ENCODE data around the gene CLDND1.

CLDND1 gene

DNA sequence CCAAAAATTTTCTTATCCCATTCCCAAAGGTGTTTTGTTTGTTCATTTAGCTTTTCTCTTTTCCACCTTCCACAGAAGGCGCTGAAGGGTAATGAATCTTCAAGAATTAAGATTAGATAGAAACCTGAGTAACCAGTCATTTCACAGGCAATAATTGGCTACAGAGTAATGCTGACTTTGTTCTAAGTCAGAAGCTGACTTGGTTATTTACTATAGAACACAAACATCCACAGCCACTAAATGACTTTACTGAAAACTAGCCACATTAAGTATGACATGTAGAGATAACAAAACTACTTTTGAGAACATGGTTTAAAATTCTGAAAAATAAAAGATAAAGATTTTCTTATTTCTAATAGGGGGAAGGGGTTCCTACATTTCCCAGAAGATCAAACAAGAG is 7.8 kb downstream of the CLDND1 start:
- DNase-seq (ENCODE audit: insufficient read length, low spot score): no peak
- FAIRE-seq: no peak
- no peak for TF ChIP-seq POLR2A (IDR thresholded peaks at IDR 0.05; ENCODE audit: low read depth, low read length)

DNA sequence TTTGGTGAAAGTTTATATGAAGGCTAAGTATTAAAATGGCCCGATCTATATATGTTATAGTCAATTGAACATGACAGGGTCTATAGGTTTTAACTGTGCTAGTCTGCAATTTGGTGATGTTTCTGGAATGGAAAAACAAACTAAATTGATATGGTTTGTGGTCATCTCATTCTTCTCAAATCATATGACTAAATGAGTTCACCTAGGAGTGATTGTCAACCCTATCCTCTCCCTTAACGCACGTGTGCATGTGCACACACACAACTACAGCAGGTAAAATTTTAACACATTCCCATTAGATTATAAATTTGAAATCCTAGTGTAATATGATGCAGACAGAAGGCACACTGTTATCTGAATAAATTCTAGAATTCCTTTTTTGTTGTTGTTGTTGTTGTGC is 9.0 kb downstream of the CLDND1 start:
- no peak for TF ChIP-seq POLR2A (IDR thresholded peaks at IDR 0.05; ENCODE audit: low read depth, low read length)
- FAIRE-seq (peak; percentile 15), DNase-seq (ENCODE audit: insufficient read length, low spot score) (no peak)

DNA sequence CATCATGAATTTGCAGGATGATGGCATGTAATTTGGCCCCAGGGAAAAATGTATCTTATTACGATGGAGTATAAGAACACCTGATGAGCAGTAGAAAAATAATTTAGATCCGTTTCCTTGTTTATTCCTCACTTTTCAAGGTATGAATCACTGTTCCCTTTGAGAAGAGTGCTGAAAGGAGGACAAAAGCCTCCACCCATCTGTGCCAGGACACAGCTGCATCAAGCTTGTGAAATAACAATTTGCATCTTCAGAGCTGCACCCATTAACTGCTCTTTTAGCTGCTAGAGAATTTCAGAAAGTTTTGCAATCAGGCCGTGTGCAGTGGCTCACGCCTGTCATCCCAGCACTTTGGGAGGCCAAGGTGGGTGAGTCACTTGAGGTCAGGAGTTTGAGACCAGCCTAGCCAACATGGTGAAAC is 9.6 kb downstream of the CLDND1 start:
- DNase-seq (ENCODE audit: insufficient read length, low spot score) (peak; percentile 6), FAIRE-seq (peak; percentile 92)
- no peak for TF ChIP-seq POLR2A (IDR thresholded peaks at IDR 0.05; ENCODE audit: low read depth, low read length)

DNA sequence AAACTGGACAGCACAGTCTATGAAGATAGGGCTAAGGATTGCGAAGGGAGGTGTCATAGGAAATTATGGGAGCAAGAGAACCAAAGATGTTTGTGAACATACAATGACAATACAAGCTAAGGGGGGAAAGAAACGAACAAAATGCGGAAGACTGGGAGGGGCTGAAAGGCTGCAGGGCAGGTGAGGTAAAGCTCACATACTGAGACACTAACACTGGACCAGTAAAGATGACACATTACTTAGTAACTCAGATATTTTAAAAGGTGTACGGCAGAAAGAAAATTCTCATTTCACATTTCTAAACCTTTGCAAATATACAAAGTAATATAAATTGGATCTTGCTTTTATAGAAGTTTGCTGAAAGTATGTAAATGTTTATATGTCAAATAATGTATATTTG is 10.1 kb downstream of the CLDND1 start:
- FAIRE-seq: no peak
- no peak for DNase-seq (ENCODE audit: insufficient read length, low spot score)
- no peak for TF ChIP-seq POLR2A (IDR thresholded peaks at IDR 0.05; ENCODE audit: low read depth, low read length)

DNA sequence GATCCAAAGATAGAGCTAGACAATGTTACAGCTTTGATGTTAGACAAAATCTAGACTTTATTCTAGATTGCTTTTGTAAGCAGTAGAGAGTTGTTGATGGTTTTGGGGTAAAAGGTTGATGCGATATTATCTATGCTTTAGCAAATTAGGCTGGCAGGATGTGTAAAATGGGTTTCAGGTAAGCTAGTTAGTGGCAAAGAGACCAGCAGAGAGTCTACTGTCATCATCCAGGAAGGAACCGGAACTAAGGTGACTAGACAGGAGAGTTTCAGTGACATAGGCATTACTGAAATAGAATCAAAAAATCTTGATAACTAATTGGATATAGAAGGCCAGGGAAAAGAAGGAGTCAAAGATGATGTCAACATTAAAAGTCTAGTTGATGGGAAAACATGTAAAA is 14.1 kb downstream of the CLDND1 start:
- no peak for TF ChIP-seq POLR2A (IDR thresholded peaks at IDR 0.05; ENCODE audit: low read depth, low read length)
- DNase-seq (ENCODE audit: insufficient read length, low spot score) (no peak), FAIRE-seq (no peak)

DNA sequence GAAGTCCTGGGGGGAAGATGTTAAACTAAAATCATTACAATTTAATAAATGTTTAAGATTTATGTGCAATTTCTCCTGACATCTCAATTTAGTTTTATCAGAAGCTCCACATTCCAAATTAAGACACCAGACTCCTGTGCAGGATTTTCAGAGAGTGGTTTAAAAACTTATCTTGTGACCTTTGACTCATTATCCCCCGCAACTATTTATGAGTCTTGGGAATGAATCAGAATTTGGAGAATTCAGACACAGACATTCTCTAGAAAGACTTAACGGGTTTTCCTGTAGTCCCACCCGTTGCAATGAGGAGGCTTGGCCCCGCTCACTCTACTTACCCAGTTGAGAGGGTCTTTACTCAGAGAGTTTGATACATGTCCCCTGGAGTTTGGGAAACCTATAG is 18.2 kb downstream of the CLDND1 start:
- DNase-seq (ENCODE audit: insufficient read length, low spot score) (no peak), FAIRE-seq (no peak)
- no peak for TF ChIP-seq POLR2A (IDR thresholded peaks at IDR 0.05; ENCODE audit: low read depth, low read length)

DNA sequence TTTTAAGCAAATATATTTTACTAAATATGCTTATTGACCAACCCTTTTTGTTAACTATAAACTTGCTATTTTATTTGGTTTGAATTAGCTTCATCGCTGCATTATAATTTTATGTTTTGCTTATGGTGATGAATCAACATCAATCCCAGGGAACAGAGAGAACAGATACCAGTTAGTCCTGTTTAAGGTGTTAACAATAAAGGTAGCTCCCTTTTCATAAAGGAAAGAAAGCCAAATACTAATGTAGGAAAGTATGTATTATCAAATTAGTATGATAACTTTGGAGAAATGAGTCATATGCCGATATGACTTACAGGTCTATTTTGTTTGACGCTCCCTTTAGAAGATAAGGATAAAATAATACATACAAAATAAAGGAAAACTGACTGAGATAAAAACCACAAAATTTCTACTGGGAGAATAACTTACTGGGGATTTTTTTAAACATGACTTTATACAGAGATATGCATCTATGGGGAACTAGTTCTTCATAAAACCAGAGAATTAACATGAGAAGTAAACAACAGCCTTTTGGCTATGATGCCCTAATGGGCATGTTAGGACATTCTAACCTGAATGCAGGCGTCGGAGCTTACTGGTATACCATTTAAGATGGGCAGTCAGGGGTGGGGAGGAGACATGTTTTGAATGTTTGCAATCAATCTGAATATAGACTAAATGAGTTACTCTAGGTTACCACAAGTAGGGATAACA is 20.7 kb downstream of the CLDND1 start:
- TF ChIP-seq POLR2A (IDR thresholded peaks at IDR 0.05; ENCODE audit: low read depth, low read length): no peak
- DNase-seq (ENCODE audit: insufficient read length, low spot score): no peak
- no peak for FAIRE-seq

DNA sequence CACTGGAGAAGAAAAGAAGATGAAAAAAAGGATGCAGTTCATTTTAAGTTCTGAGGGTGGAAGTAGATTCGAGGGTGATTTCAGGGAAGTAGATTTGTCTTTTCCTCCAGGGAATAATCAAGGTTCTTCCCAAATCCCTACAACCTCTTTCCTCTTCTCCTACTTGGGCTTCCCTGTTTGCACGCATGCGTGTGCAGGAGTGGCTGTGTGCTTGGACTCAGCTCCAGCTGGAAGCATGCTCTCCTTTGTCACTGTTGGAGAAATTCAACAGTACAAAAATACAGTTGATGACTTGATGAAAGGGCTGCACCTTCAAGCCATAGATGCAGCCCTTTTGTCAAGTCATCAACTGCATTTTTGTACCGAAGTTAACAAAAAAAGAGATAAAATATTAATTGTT is 21.4 kb downstream of the CLDND1 start:
- no peak for TF ChIP-seq POLR2A (IDR thresholded peaks at IDR 0.05; ENCODE audit: low read depth, low read length)
- DNase-seq (ENCODE audit: insufficient read length, low spot score) (no peak), FAIRE-seq (no peak)

DNA sequence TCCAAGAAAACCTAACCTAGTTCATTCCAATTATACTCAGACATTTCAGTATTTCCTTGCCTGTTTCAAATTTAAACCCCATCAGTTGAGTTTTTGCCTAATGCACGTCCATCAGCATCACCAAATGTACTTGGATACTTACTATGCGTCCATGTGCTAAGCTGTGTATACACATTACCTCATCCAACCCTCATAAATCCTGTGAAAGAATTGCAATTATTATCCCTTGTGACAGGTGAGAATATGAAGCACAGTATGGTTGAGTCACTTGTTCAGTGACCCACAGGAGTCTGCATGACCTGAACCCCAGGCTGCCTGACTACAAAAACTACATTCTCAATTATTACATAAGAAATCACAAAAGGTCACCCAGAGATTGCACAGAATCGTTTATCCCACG is 22.7 kb downstream of the CLDND1 start:
- TF ChIP-seq POLR2A (IDR thresholded peaks at IDR 0.05; ENCODE audit: low read depth, low read length): no peak
- FAIRE-seq: peak; percentile 52
- DNase-seq (ENCODE audit: insufficient read length, low spot score): no peak

DNA sequence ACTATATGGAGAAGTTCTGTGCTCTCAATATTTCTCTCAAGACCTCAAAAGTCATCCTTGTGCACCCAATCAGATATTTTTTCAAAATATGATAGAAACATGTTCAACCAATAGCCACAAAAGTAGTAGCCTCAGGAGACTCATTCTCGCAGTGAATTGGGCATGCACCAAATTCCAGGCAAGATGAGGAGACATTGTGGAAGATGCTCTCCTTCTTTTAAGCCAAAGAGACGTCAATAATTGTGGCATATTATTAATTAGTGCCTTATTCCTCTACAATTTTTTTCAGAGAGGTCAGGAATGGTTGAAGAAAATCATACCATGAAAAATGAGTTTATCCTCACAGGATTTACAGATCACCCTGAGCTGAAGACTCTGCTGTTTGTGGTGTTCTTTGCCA is 25.3 kb downstream of the CLDND1 start, which contains the start of gene OR5K2:
Gene OR5K2, plus strand, starts transcription at position 301 of the 400 bp plus-strand sequence. Its CDS starts 0 bp downstream, at position 301.
- DNase-seq (ENCODE audit: insufficient read length, low spot score) (no peak), FAIRE-seq (no peak)
- no peak for TF ChIP-seq POLR2A (IDR thresholded peaks at IDR 0.05; ENCODE audit: low read depth, low read length)

DNA sequence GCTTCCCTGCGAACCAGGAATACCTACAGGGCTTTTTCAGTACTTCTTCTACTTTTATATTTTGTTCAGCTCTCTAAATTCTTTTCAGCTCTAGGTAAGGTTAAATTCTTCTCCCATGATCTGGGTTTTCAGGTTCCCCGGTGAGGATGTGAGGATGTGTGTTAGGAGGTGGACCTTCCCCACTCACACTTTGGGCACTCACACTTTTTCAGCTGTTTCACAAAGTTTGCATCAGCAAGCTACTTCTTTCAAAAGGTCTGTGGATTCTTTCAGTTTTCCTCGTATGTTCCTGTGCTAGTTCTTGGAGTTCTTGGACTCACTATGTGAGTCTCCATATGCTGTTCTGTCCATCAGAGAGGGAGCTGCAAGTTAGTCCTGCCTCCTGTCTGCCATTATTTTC is 39.1 kb downstream of the CLDND1 start:
- DNase-seq (ENCODE audit: insufficient read length, low spot score) (no peak), FAIRE-seq (no peak)
- no peak for TF ChIP-seq POLR2A (IDR thresholded peaks at IDR 0.05; ENCODE audit: low read depth, low read length)

DNA sequence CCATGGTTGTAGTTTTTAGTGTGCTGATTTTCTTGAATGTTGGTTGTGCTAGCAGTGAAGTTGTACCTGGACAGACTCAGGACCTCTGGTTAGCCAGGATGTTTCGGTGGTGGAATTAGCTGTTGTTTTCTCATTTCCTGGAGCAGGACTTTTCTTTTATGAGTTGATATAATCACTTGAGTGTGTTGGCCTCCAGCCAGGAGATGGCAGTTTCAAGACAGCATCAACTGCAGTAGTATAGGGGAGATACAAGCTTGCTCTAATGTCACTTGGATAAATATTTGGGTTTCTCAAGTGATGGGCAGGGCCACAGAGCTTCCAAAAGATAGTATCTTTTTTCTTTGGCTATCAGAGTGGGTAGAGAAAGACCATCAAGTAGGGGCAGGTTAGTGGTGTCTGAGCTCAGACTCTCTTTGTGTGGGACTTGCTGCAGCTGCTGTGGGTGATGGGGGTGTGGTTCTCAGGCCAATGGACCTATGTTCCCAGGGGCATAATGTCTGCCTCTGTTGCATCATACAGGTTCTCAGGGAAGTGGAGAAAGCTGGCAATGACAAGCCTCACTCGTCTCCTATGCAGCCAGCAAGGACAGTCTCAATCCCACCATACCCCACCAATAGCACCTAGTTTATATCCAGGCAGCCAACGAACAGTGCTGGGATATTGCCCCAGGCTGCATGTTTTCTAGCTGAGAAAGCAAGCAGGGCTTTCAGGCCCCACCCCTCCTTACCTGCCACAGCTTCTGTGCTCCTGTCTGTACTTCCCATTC is 39.8 kb downstream of the CLDND1 start:
- FAIRE-seq (no peak), DNase-seq (ENCODE audit: insufficient read length, low spot score) (no peak)
- TF ChIP-seq POLR2A (IDR thresholded peaks at IDR 0.05; ENCODE audit: low read depth, low read length): no peak
